Ishikawa (cell line): ENCODE measurements around the gene ABCG1.

ENCODE experiments used
- CEBPB ChIP-seq: IDR thresholded peaks from 2 replicates; pipeline ENCODE4 v1.6.1; 2012
- CREB1 ChIP-seq: IDR thresholded peaks from 2 replicates; pipeline ENCODE4 v1.6.1; 2012; ENCODE audit warnings: low read depth
- EGR1 ChIP-seq: IDR thresholded peaks from 2 replicates; pipeline ENCODE4 v1.6.1; 2012
- EP300 ChIP-seq: IDR thresholded peaks from 2 replicates; pipeline ENCODE4 v1.6.1; 2012; ENCODE audit warnings: borderline replicate concordance
- FOXM1 ChIP-seq: IDR thresholded peaks from 2 replicates; pipeline ENCODE4 v1.6.1; 2012; ENCODE audit warnings: low read depth, borderline replicate concordance
- MAX ChIP-seq: IDR thresholded peaks from 2 replicates; pipeline ENCODE4 v1.6.1; 2012
- NFIC ChIP-seq: IDR thresholded peaks from 2 replicates; pipeline ENCODE4 v1.6.1; 2012
- RAD21 ChIP-seq: IDR thresholded peaks from 2 replicates; pipeline ENCODE4 v1.6.1; 2012; ENCODE audit warnings: low read depth
- REST ChIP-seq: IDR thresholded peaks from 2 replicates; pipeline ENCODE4 v1.6.1; 2012; ENCODE audit warnings: low read depth, mild to moderate bottlenecking
- TAF1 ChIP-seq: IDR thresholded peaks from 2 replicates; pipeline ENCODE4 v1.6.1; 2012; ENCODE audit warnings: low read depth, mild to moderate bottlenecking
- TCF12 ChIP-seq: IDR thresholded peaks from 2 replicates; pipeline ENCODE4 v1.6.1; 2012; ENCODE audit warnings: low read depth
- TEAD4 ChIP-seq: IDR thresholded peaks from 2 replicates; pipeline ENCODE4 v1.6.1; 2012
- USF1 ChIP-seq: IDR thresholded peaks from 2 replicates; pipeline ENCODE4 v1.6.1; 2012
- YY1 ChIP-seq: IDR thresholded peaks from 2 replicates; pipeline ENCODE4 v1.6.1; 2012; ENCODE audit warnings: low read depth
- ZBTB7A ChIP-seq: IDR thresholded peaks from 2 replicates; pipeline ENCODE4 v1.6.1; 2012; ENCODE audit warnings: low read depth

The ABCG1 gene

GRCh38 chr21:42306366-42307035 is 87.6 kb downstream of the ABCG1 start:
- no peak for TF ChIP-seq USF1
- no peak for TF ChIP-seq CEBPB
- no peak for TF ChIP-seq REST
- no peak for TF ChIP-seq TCF12
- no peak for TF ChIP-seq EP300
- TF ChIP-seq MAX, result no peak
- no peak for TF ChIP-seq YY1
- no peak for TF ChIP-seq FOXM1
- no peak for TF ChIP-seq RAD21
- TF ChIP-seq NFIC, result no peak
- TF ChIP-seq TAF1, result no peak

- TF ChIP-seq REST (no peak), MAX (no peak), YY1 (no peak)
Observed at GRCh38 chr21:42307106-42307505, 88.2 kb downstream of the ABCG1 start.

GRCh38 chr21:42308161-42308913 is 89.4 kb downstream of the ABCG1 start:
- no peak for TF ChIP-seq TAF1
- no peak for TF ChIP-seq NFIC
- no peak for TF ChIP-seq ZBTB7A
- TF ChIP-seq MAX, result no peak
- no peak for TF ChIP-seq USF1
- TF ChIP-seq TCF12, result no peak
- TF ChIP-seq REST, result no peak
- no peak for TF ChIP-seq TEAD4
- TF ChIP-seq EP300, result no peak
- no peak for TF ChIP-seq YY1
- TF ChIP-seq FOXM1, result no peak
- TF ChIP-seq RAD21, result no peak
- TF ChIP-seq EGR1, result no peak
- TF ChIP-seq CREB1, result no peak
- TF ChIP-seq CEBPB, result no peak

GRCh38 chr21:42308914-42309752 is 90.2 kb downstream of the ABCG1 start:
- TF ChIP-seq USF1 (no peak), TCF12 (no peak), CEBPB (no peak), TAF1 (no peak), RAD21 (no peak)
